ENCODE data around the gene NGEF. TPM values are rescaled to one million over a fixed set of nuclear protein-coding genes. Genes with fewer than 3 reads are reported as not detected.

Gene NGEF
- total and polyA plus RNA-seq, 7 donors: 0.13 to 0.51 (median 0.25) TPM; not detected in 1

DNA sequence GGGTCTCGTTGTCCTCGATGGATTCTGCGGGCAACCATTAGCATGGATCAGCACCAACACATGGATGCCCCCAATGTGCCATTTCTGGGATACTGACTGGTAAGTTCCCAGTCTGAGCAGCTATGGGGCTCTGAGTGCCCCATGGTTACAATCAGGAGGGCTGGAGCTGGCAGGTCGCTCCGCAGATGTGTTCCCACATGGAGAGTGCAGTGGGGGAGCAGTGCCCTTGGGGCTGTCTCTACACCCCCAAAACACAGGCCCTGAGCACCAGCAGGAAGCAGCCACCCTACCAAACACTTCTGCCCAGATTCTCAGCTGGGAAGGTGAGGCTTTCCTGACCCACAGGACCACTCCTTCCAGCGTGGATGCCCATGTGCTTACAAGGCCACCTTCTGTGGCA is 8.0 kb downstream of the NGEF start:
- no peak for DNase-seq
- Histone ChIP-seq H3K4me1 (no peaks in the 10 kb centered on the region), H3K9me3 (no peaks in the 10 kb centered on the region), H3K27me3 (ENCODE audit: insufficient read depth in 3 of 3, low read length in 2 of 3) (peaks cover 0 to 3% (median 0%) of the 10 kb centered on the region in 3 donors), H3K36me3 (ENCODE audit: insufficient read depth in 1 of 2, low read depth in 1 of 2) (no peaks in the 10 kb centered on the region), H3K27ac (no peak overlapping the region), H3K4me3 (no peak overlapping the region)
- ATAC-seq: no peak
- intact Hi-C loops (cut with DNase I): no loop called here
- WGBS, 3 donors: 87 to 92% (median 89%) methylated on average over 6 of the region's 6 CpGs
- TF ChIP-seq, protein P1, sequence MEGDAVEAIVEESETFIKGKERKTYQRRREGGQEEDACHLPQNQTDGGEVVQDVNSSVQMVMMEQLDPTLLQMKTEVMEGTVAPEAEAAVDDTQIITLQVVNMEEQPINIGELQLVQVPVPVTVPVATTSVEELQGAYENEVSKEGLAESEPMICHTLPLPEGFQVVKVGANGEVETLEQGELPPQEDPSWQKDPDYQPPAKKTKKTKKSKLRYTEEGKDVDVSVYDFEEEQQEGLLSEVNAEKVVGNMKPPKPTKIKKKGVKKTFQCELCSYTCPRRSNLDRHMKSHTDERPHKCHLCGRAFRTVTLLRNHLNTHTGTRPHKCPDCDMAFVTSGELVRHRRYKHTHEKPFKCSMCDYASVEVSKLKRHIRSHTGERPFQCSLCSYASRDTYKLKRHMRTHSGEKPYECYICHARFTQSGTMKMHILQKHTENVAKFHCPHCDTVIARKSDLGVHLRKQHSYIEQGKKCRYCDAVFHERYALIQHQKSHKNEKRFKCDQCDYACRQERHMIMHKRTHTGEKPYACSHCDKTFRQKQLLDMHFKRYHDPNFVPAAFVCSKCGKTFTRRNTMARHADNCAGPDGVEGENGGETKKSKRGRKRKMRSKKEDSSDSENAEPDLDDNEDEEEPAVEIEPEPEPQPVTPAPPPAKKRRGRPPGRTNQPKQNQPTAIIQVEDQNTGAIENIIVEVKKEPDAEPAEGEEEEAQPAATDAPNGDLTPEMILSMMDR (IDR thresholded peaks at IDR 0.05): no peak

DNA sequence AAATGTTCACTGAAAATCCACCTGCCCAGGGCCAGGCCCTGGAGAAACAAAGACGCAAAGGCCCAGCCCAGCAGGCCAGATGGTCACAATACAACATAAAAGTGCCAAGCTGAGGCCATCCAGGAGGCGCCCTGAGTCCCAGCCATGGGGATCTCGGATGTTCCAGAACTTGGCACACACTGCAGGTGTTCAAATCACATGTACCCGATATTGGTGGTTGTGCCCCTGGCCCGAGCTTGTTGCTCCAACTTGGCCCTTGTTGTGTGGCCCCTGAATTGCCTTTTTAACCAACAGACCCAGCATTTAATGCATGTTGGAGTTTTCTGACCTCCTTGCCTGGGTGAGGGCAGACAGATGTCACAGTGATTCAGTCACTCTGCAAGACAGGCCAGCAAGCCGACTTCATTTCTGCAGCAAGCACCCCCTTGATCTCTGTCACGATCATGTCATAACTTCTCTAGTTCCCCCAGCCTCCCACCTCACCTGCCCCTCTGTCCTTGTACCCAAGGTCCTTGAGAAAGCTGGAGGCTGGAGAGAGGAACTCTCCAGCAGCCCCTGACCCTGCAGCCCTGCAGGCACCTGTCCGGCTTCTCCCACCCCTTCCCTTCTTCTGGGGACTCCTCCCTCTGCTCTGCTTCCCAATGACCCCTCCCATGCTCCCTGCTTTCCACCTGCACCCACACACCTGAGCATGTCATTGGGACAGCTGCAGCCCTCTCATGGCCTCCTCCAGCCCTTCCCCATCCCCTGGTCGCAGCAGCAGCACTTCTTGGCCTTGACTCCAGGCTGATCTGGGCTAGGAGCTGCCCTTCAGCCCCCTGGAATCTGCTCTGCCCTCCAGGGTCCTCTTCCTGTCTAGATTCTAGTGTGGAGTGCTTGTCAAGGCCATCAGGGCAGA is 9.1 kb downstream of the NGEF start:
- TF ChIP-seq, protein P1 (IDR thresholded peaks at IDR 0.05): no peak
- ATAC-seq (no peak), DNase-seq (no peak)
- peaks cover 0 to 3% (median 0%) of the 10 kb centered on the region in 3 donors for H3K27me3 ChIP-seq (ENCODE audit: insufficient read depth in 3 of 3, low read length in 2 of 3)
- H3K4me1 ChIP-seq: no peaks in the 10 kb centered on the region
- H3K4me3 ChIP-seq: no peak overlapping the region
- no peak overlapping the region for H3K27ac ChIP-seq
- WGBS, 3 donors: 50 to 66% (median 56%) methylated on average over 9 of the region's 9 CpGs
- no peaks in the 10 kb centered on the region for H3K36me3 ChIP-seq (ENCODE audit: insufficient read depth in 1 of 2, low read depth in 1 of 2)
- intact Hi-C loops (cut with DNase I): no loop called here
- H3K9me3 ChIP-seq: no peaks in the 10 kb centered on the region

DNA sequence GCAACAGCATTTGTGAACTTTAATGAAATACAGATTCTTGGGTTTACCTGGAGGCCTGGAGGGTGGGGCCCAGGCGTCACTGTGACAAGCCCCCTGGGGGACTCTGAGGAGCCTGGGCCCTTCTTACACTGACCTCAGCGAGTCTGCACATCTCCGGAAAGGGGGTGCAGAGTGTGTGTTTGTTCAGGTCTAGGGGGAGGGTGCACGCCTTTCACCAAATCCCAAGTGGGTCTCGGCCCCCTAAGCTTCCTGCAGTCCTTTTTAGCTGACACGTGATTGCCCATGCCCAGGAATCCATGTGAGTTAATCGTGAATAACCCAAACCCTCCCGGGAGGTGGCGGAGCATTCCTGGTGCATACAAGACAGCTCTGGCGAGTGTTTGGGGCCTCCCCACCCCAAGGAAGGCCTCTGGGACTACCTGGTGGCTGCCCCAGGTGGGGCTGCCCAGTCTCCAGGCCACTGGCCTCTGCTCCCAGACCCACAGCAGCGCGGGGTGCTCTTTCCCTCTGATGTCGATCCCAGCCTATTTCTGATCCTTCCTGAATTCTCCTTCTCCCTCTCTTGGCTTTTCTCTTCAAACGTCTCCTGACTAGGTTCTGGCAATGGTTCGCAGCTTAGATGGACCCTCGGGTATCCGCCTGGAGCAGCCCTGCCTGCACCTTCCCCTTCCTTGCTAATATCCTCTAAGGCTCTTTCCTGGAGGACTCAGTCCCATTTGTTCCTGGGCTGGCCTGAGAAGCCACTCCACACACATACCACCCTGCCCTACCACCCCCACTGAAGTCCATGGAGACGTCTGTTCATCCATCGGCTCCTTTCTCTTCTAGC is 10.0 kb downstream of the NGEF start:
- no peak overlapping the region for H3K4me3 ChIP-seq
- H3K27ac ChIP-seq: no peak overlapping the region
- TF ChIP-seq, protein P1 (IDR thresholded peaks at IDR 0.05): no peak
- ATAC-seq: no peak
- intact Hi-C loops (cut with DNase I): no loop called here
- no peaks in the 10 kb centered on the region for H3K36me3 ChIP-seq (ENCODE audit: insufficient read depth in 1 of 2, low read depth in 1 of 2)
- peaks cover 0 to 3% (median 0%) of the 10 kb centered on the region in 3 donors for H3K27me3 ChIP-seq (ENCODE audit: insufficient read depth in 3 of 3, low read length in 2 of 3)
- 77 to 85% (median 78%) methylated on average over 19 of the region's 19 CpGs for WGBS, 3 donors
- H3K9me3 ChIP-seq: no peaks in the 10 kb centered on the region
- H3K4me1 ChIP-seq: no peaks in the 10 kb centered on the region
- DNase-seq: no peak

DNA sequence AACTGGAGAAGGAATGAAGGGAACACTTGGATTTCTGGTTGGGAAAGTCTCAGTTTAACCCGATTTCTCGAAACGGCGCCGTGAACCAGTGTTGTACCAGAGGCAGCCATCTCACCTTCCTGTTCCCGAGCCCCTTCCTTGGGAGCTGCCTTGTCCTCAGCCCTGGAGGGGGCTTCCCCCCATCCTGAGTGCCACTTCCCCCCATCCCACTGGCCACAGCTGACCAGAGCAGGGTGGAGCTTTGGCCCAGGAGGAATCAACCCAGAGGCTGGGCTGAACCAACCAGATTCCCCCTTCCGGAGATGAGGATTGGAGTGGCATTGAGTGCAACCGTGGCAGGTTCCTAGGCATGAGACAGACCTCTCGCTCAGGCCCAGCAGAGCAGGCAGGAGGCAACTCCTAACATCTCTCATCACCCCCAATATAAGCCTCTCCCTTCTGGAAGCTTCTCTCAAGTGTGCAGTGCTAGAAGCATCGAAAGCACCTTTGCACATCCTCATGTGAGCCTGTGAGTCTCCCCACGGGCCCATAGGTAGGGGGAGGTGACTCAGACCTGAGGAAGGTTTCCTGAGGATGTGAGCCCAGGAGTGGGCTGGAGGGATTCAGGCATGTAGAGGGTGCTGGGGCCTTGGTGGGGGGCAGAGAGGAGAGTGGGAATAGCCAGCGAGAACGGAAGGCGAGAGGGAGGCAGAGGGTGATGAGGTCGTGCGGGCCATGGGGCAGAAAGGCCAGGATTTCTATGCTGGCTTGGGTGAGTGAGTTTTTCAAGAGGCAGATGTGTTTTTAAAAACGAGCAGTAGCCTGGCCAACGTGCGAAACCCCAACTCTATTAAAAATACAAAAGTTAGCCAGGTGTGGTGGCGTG is 11.9 kb downstream of the NGEF start:
- no peaks in the 10 kb centered on the region for H3K36me3 ChIP-seq (ENCODE audit: insufficient read depth in 1 of 2, low read depth in 1 of 2)
- TF ChIP-seq, protein P1 (IDR thresholded peaks at IDR 0.05): no peak
- no peak overlapping the region for H3K4me3 ChIP-seq
- no peak overlapping the region for H3K27ac ChIP-seq
- ATAC-seq (no peak), DNase-seq (no peak)
- H3K27me3 ChIP-seq (ENCODE audit: insufficient read depth in 3 of 3, low read length in 2 of 3): peaks cover 0 to 3% (median 0%) of the 10 kb centered on the region in 3 donors
- intact Hi-C loops (cut with DNase I): no loop called here
- H3K9me3 ChIP-seq: no peaks in the 10 kb centered on the region
- no peaks in the 10 kb centered on the region for H3K4me1 ChIP-seq
- 90 to 91% (median 91%) methylated on average over 20 of the region's 20 CpGs for WGBS, 3 donors

All from psoas muscle (tissue), 8 donors.